GM21360 (cell line): ENCODE results near the gene HAUS8.

Source experiments
- ATAC-seq: cut with Tn5 transposase; IDR thresholded peaks from one replicate; pipeline ENCODE4 v1.9.1; 2021; ENCODE audit warnings: mild to moderate bottlenecking, moderate library complexity; ENCODE audit not compliant: unreplicated experiment

The HAUS8 gene

GRCh38 chr19:17076543-17076991, 1.3 kb upstream of the HAUS8 start:
- no peak for ATAC-seq

- ATAC-seq = no peak
These were observed 751 bp upstream of the HAUS8 start for GRCh38 chr19:17075864-17076542.

- no peak for ATAC-seq
These were observed 618 bp downstream of the HAUS8 start for GRCh38 chr19:17074634-17075034.

GRCh38 chr19:17073869-17074633, 1.2 kb downstream of the HAUS8 start:
- no peak for ATAC-seq

GRCh38 chr19:17070912-17071311, 4.3 kb downstream of the HAUS8 start:
- no peak for ATAC-seq

GRCh38 chr19:17070421-17070820, 4.8 kb downstream of the HAUS8 start:
- ATAC-seq = no peak

- no peak for ATAC-seq
These were observed 6.1 kb downstream of the HAUS8 start for GRCh38 chr19:17069193-17069592.

GRCh38 chr19:17063428-17063827, 11.8 kb downstream of the HAUS8 start:
- no peak for ATAC-seq

GRCh38 chr19:17061691-17062090, 13.6 kb downstream of the HAUS8 start:
- no peak for ATAC-seq

GRCh38 chr19:17061205-17061604, 14.0 kb downstream of the HAUS8 start:
- ATAC-seq = no peak

GRCh38 chr19:17060802-17061201, 14.4 kb downstream of the HAUS8 start:
- no peak for ATAC-seq

GRCh38 chr19:17058236-17058635, 17.0 kb downstream of the HAUS8 start:
- ATAC-seq = no peak

- ATAC-seq = no peak
These were observed 19.6 kb downstream of the HAUS8 start for GRCh38 chr19:17055636-17056035.

GRCh38 chr19:17054746-17055145, 20.5 kb downstream of the HAUS8 start:
- no peak for ATAC-seq

GRCh38 chr19:17052439-17052838, 22.8 kb downstream of the HAUS8 start:
- no peak for ATAC-seq

- ATAC-seq = no peak
These were observed 25.5 kb downstream of the HAUS8 start for GRCh38 chr19:17049711-17050280.

GRCh38 chr19:17048885-17049453, 26.3 kb downstream of the HAUS8 start:
- no peak for ATAC-seq

- ATAC-seq = no peak
These were observed 29.2 kb downstream of the HAUS8 start for GRCh38 chr19:17045907-17046502.

- ATAC-seq = no peak
These were observed 31.5 kb downstream of the HAUS8 start for GRCh38 chr19:17043744-17044143.

GRCh38 chr19:17041976-17042375, 33.3 kb downstream of the HAUS8 start:
- no peak for ATAC-seq

GRCh38 chr19:17037966-17038500, 37.2 kb downstream of the HAUS8 start:
- ATAC-seq = no peak
